ENCODE results near the gene OR52W1. TPM values are rescaled to one million over a fixed set of nuclear protein-coding genes. Genes with fewer than 3 reads are reported as not detected.
A peak's percentile ranks its signal among the peaks of the same experiment; 100 is the strongest.

The OR52W1 gene
- polyA plus RNA-seq, 1 of the 3 experiments (the other 2 are of a cell fraction) = not detected

GRCh38 chr11:6217722-6218121, 18.7 kb downstream of the OR52W1 start (continued):
- TF ChIP-seq SIN3A (IDR thresholded peaks at IDR 0.05; ENCODE audit: borderline replicate concordance, low read depth, low read length) = no peak

- H3K27me3 ChIP-seq (ENCODE audit: insufficient read depth) = no peaks in the 10 kb centered on the region
- peaks cover 26 to 91% of the 10 kb centered on the region in 2 experiments for H3K36me3 ChIP-seq (replicated peaks in 1 of 2; ENCODE audit: control insufficient read depth in 1 of 2, insufficient read depth in 2 of 2, low read length in 1 of 2)
- no peak overlapping the region for H3K27ac ChIP-seq (ENCODE audit: low read depth in 2 of 2, low read length in 1 of 2)
- H2AFZ ChIP-seq (ENCODE audit: low read depth) = no peak overlapping the region
- H3K79me2 ChIP-seq (ENCODE audit: insufficient read depth) = no peaks in the 10 kb centered on the region
- H3K9me2 ChIP-seq = no peaks in the 10 kb centered on the region
- H3K4me1 ChIP-seq (ENCODE audit: control insufficient read depth in 1 of 2, insufficient read depth in 2 of 2, low read depth in 1 of 2, low read length in 1 of 2) = no peaks in the 10 kb centered on the region
- H4K20me1 ChIP-seq (ENCODE audit: insufficient read depth) = peaks cover 4% of the 10 kb centered on the region; the same call in 1 of the 2 replicates
- H3K4me2 ChIP-seq = no peak overlapping the region
- TF ChIP-seq JUND (IDR thresholded peaks at IDR 0.05) = 0 out of 2 replicates have a peak, but pooled peaks have one; percentile 7
- no peak for TF ChIP-seq RAD21 (IDR thresholded peaks at IDR 0.05; ENCODE audit: low read length)
- TF ChIP-seq RCOR1 (IDR thresholded peaks at IDR 0.05; ENCODE audit: low read length) = no peak
- WGBS (ENCODE audit: low lambda C conversion rate) = 65% methylated on average over 2 of the region's 2 CpGs
- H3K9me3 ChIP-seq = no peaks in the 10 kb centered on the region
- H3F3A ChIP-seq (replicated peaks; ENCODE audit: insufficient read depth) = no peaks in the 10 kb centered on the region
- H3K4me3 ChIP-seq (ENCODE audit: low read depth in 2 of 2, low read length in 1 of 2) = no peak overlapping the region
- no peak for DNase-seq
- ChIA-PET POLR2A (no interaction called here), CTCF (no interaction called here)
- no peak overlapping the region for H3K9ac ChIP-seq
Measured at GRCh38 chr11:6219359-6219758, 20.3 kb downstream of the OR52W1 start.

GRCh38 chr11:6223854-6224253, 24.8 kb downstream of the OR52W1 start:
- Histone ChIP-seq H2AFZ (ENCODE audit: low read depth) (no peak overlapping the region), H3K4me2 (no peak overlapping the region), H3K4me1 (ENCODE audit: control insufficient read depth in 1 of 2, insufficient read depth in 2 of 2, low read depth in 1 of 2, low read length in 1 of 2) (no peaks in the 10 kb centered on the region), H3K9ac (no peak overlapping the region), H3K79me2 (ENCODE audit: insufficient read depth) (peaks cover 29% of the 10 kb centered on the region), H4K20me1 (ENCODE audit: insufficient read depth) (peaks cover 17% of the 10 kb centered on the region; the same call in 1 of the 2 replicates), H3K9me3 (no peaks in the 10 kb centered on the region), H3F3A (replicated peaks; ENCODE audit: insufficient read depth) (no peaks in the 10 kb centered on the region), H3K4me3 (ENCODE audit: low read depth in 2 of 2, low read length in 1 of 2) (no peak overlapping the region), H3K9me2 (no peaks in the 10 kb centered on the region), H3K36me3 (replicated peaks in 1 of 2; ENCODE audit: control insufficient read depth in 1 of 2, insufficient read depth in 2 of 2, low read length in 1 of 2) (peaks cover 16 to 56% of the 10 kb centered on the region in 2 experiments), H3K27me3 (ENCODE audit: insufficient read depth) (no peaks in the 10 kb centered on the region), H3K27ac (ENCODE audit: low read depth in 2 of 2, low read length in 1 of 2) (no peak overlapping the region; a peak in 1 of 4 replicates)
- DNase-seq = no peak
- TF ChIP-seq MAX (IDR thresholded peaks at IDR 0.05; ENCODE audit: low read depth) = no peak
- TF ChIP-seq USF1 (IDR thresholded peaks at IDR 0.05; ENCODE audit: borderline replicate concordance, low read depth) = no peak
- no peak for TF ChIP-seq RXRA (IDR thresholded peaks at IDR 0.05; ENCODE audit: borderline replicate concordance, low read depth)
- TF ChIP-seq JUND (IDR thresholded peaks at IDR 0.05) = no peak
- TF ChIP-seq GABPA (IDR thresholded peaks at IDR 0.05; ENCODE audit: low read depth) = no peak
- ChIA-PET POLR2A (no interaction called here), CTCF (interaction anchor here (0.6 to 1.1 kb wide), 3 partner anchors 13 to 186 kb away, joined by 3 read pairs; no protein-coding TSS in a partner anchor)
- WGBS (ENCODE audit: low lambda C conversion rate) = 97% methylated on average over 15 of the region's 17 CpGs

- Histone ChIP-seq H3K9me2 (no peaks in the 10 kb centered on the region), H2AFZ (ENCODE audit: low read depth) (no peak overlapping the region), H3K27ac (ENCODE audit: low read depth in 2 of 2, low read length in 1 of 2) (no peak overlapping the region; a peak in 1 of 4 replicates), H3K9me3 (no peaks in the 10 kb centered on the region), H4K20me1 (ENCODE audit: insufficient read depth) (peaks cover 18% of the 10 kb centered on the region; the same call in 1 of the 2 replicates), H3K4me2 (no peak overlapping the region), H3K9ac (no peak overlapping the region), H3K4me3 (ENCODE audit: low read depth in 2 of 2, low read length in 1 of 2) (no peak overlapping the region), H3K79me2 (ENCODE audit: insufficient read depth) (peaks cover 32% of the 10 kb centered on the region), H3F3A (replicated peaks; ENCODE audit: insufficient read depth) (no peaks in the 10 kb centered on the region), H3K36me3 (replicated peaks in 1 of 2; ENCODE audit: control insufficient read depth in 1 of 2, insufficient read depth in 2 of 2, low read length in 1 of 2) (peaks cover 16 to 51% of the 10 kb centered on the region in 2 experiments), H3K27me3 (ENCODE audit: insufficient read depth) (no peaks in the 10 kb centered on the region), H3K4me1 (ENCODE audit: control insufficient read depth in 1 of 2, insufficient read depth in 2 of 2, low read depth in 1 of 2, low read length in 1 of 2) (no peaks in the 10 kb centered on the region)
- no CpG with 5 or more reads among the region's 3 CpGs for WGBS (ENCODE audit: low lambda C conversion rate)
- ChIA-PET CTCF (interaction anchor here (1.1 kb wide), 2 partner anchors 13 to 139 kb away, joined by 3 read pairs; no protein-coding TSS in a partner anchor), POLR2A (interaction anchor here (0.7 kb wide), 1 partner anchor 11 kb away, joined by 4 read pairs; the partner anchor contains the start of gene FHIP1B)
- no peak for DNase-seq
- no peak for TF ChIP-seq PBX3 (IDR thresholded peaks at IDR 0.05)
- TF ChIP-seq CTCF (IDR thresholded peaks at IDR 0.05) = no peak
- no peak for TF ChIP-seq MEF2A (IDR thresholded peaks at IDR 0.05; ENCODE audit: borderline replicate concordance, low read depth)
- no peak for TF ChIP-seq RXRA (IDR thresholded peaks at IDR 0.05; ENCODE audit: borderline replicate concordance, low read depth)
- no peak for TF ChIP-seq CHD2 (IDR thresholded peaks at IDR 0.05; ENCODE audit: low read length, partially characterized antibody)
- no peak for TF ChIP-seq NFIC (IDR thresholded peaks at IDR 0.05; ENCODE audit: borderline replicate concordance)
- no peak for TF ChIP-seq IRF3 (IDR thresholded peaks at IDR 0.05; ENCODE audit: low read depth, low read length)
- TF ChIP-seq FOXM1 (IDR thresholded peaks at IDR 0.05; ENCODE audit: low read depth) = no peak
- TF ChIP-seq MAX (IDR thresholded peaks at IDR 0.05; ENCODE audit: low read depth) = no peak
Measured at GRCh38 chr11:6224421-6224820, 25.4 kb downstream of the OR52W1 start.

Data from SK-N-SH (cell line).